H9 (cell line): ENCODE results near the gene MAD1L1. TPM values are rescaled to one million over a fixed set of nuclear protein-coding genes. Genes with fewer than 3 reads are reported as not detected.

ENCODE experiments used
- DNase-seq: peaks from one replicate; pipeline ENCODE4 v3.0.0-alpha.2; 2017
- H2AFZ ChIP-seq: one replicate; pipeline ENCODE4 v1.6.1; 2013; ENCODE audit warnings: mild to moderate bottlenecking, low read length, control low read depth, moderate library complexity
- H2AK5ac ChIP-seq: 2 replicates; pipeline ENCODE4 v1.6.1; 2013; ENCODE audit warnings: low read length, control low read depth, mixed read lengths; ENCODE audit not compliant: insufficient read length
- H2BK120ac ChIP-seq: one replicate; pipeline ENCODE4 v1.6.1; 2013; ENCODE audit warnings: low read depth, mild to moderate bottlenecking, low read length, control low read depth, inconsistent platforms; ENCODE audit not compliant: poor library complexity, severe bottlenecking
- H2BK12ac ChIP-seq: 2 replicates; pipeline ENCODE4 v1.6.1; 2013; ENCODE audit warnings: low read length, control low read depth, mixed read lengths, low read depth; ENCODE audit not compliant: insufficient read length
- H2BK15ac ChIP-seq: 2 replicates; pipeline ENCODE4 v1.6.1; 2013; ENCODE audit warnings: low read depth, low read length, control low read depth
- H2BK20ac ChIP-seq: one replicate; pipeline ENCODE4 v1.6.1; 2013; ENCODE audit warnings: low read depth, mild to moderate bottlenecking, low read length, control low read depth, inconsistent platforms; ENCODE audit not compliant: poor library complexity, severe bottlenecking
- H2BK5ac ChIP-seq: 2 replicates; pipeline ENCODE4 v1.6.1; 2013; ENCODE audit warnings: low read length, control low read depth, mixed read lengths; ENCODE audit not compliant: insufficient read length
- H3K14ac ChIP-seq: 2 replicates; pipeline ENCODE4 v1.6.1; 2013; ENCODE audit warnings: low read length, control low read depth; ENCODE audit not compliant: insufficient read depth
- H3K18ac ChIP-seq: 2 replicates; pipeline ENCODE4 v1.6.1; 2013; ENCODE audit warnings: low read depth, mild to moderate bottlenecking, mixed read lengths, low read length, control low read depth; ENCODE audit not compliant: insufficient read length
- H3K23ac ChIP-seq: 2 replicates; pipeline ENCODE4 v1.6.1; 2013; ENCODE audit warnings: low read length, control low read depth, mixed read lengths, low read depth; ENCODE audit not compliant: insufficient read length
- H3K23me2 ChIP-seq: 2 replicates; pipeline ENCODE4 v1.6.1; 2013; ENCODE audit warnings: low read depth, mild to moderate bottlenecking, mixed read lengths, low read length, control low read depth; ENCODE audit not compliant: insufficient read length, poor library complexity, severe bottlenecking
- H3K27ac ChIP-seq: 2 replicates; pipeline ENCODE4 v1.5.1; 2013; ENCODE audit warnings: low read length, control low read depth, mixed read lengths, low read depth; ENCODE audit not compliant: insufficient read length
- H3K27me3 ChIP-seq: 2 replicates; pipeline ENCODE4 v1.6.1; 2013; ENCODE audit warnings: low read length, control low read depth, inconsistent platforms; ENCODE audit not compliant: insufficient read depth
- H3K4ac ChIP-seq: 2 replicates; pipeline ENCODE4 v1.6.1; 2013; ENCODE audit warnings: low read depth, mild to moderate bottlenecking, control low read depth, inconsistent platforms, low read length, moderate library complexity
- H3K4me1 ChIP-seq: 2 replicates; pipeline ENCODE4 v1.6.1; 2013; ENCODE audit warnings: low read length, control low read depth, inconsistent platforms; ENCODE audit not compliant: insufficient read depth
- H3K4me2 ChIP-seq: 2 replicates; pipeline ENCODE4 v1.6.1; 2013; ENCODE audit warnings: low read length, control low read depth, mixed read lengths; ENCODE audit not compliant: insufficient read length, insufficient read depth
- H3K56ac ChIP-seq: 2 replicates; pipeline ENCODE4 v1.6.1; 2013; ENCODE audit warnings: low read depth, mild to moderate bottlenecking, mixed read lengths, low read length, control low read depth; ENCODE audit not compliant: insufficient read length
- H3K79me1 ChIP-seq: 2 replicates; pipeline ENCODE4 v1.6.1; 2013; ENCODE audit warnings: low read depth, mild to moderate bottlenecking, moderate library complexity, low read length, control low read depth, inconsistent platforms; ENCODE audit not compliant: insufficient read depth, poor library complexity, severe bottlenecking
- H3K79me2 ChIP-seq: 2 replicates; pipeline ENCODE4 v1.6.1; 2013; ENCODE audit warnings: low read length, control low read depth, inconsistent platforms; ENCODE audit not compliant: insufficient read depth
- H3K9ac ChIP-seq: 2 replicates; pipeline ENCODE4 v1.6.1; 2013; ENCODE audit warnings: low read length, control low read depth, mixed read lengths; ENCODE audit not compliant: insufficient read length; ENCODE audit errors: extremely low read depth
- H3K9me3 ChIP-seq: one replicate; pipeline ENCODE4 v1.6.1; 2013; ENCODE audit warnings: low read depth, low read length, inconsistent platforms; ENCODE audit not compliant: control insufficient read depth
- H3T11ph ChIP-seq: one replicate; pipeline ENCODE4 v1.6.1; 2013; ENCODE audit warnings: mild to moderate bottlenecking, low read length, control low read depth, inconsistent platforms
- H4K20me1 ChIP-seq: one replicate; pipeline ENCODE4 v1.6.1; 2013; ENCODE audit not compliant: control insufficient read depth, insufficient read length, insufficient read depth
- H4K5ac ChIP-seq: 2 replicates; pipeline ENCODE4 v1.6.1; 2013; ENCODE audit warnings: low read depth, mild to moderate bottlenecking, mixed read lengths, low read length, control low read depth; ENCODE audit not compliant: insufficient read length
- H4K8ac ChIP-seq: replicated peaks from 2 replicates; pipeline ENCODE4 v1.6.1; 2013; ENCODE audit warnings: low read length, control low read depth, mixed read lengths, low read depth; ENCODE audit not compliant: insufficient read length
- H4K91ac ChIP-seq: 2 replicates; pipeline ENCODE4 v1.6.1; 2013; ENCODE audit warnings: low read depth, mild to moderate bottlenecking, moderate library complexity, mixed read lengths, low read length, control low read depth; ENCODE audit not compliant: insufficient read length
- H3K27ac Mint-ChIP-seq, 3 experiments: 2 replicates in 2 of 3; 3 replicates in 1 of 3; pipeline ENCODE4 v1.8.0; 2020 to 2021; ENCODE audit warnings: mixed read lengths in 3 of 3, mild to moderate bottlenecking in 1 of 3, moderate library complexity in 1 of 3
- H3K27me3 Mint-ChIP-seq: 2 replicates; pipeline ENCODE4 v1.8.0; 2021; ENCODE audit warnings: low read depth, mild to moderate bottlenecking, moderate library complexity, mixed read lengths
- H3K36me3 Mint-ChIP-seq, 3 experiments: 2 replicates in 2 of 3; 3 replicates in 1 of 3; pipeline ENCODE4 v1.8.0; 2020 to 2021; ENCODE audit warnings: low read depth in 3 of 3, mixed read lengths in 3 of 3; ENCODE audit not compliant: insufficient read depth in 1 of 3
- H3K4me1 Mint-ChIP-seq, 2 experiments: 2 replicates each; pipeline ENCODE4 v1.8.0; 2020; ENCODE audit warnings: mixed read lengths in 2 of 2
- H3K4me3 Mint-ChIP-seq, 2 experiments: 2 replicates in 1 of 2; 3 replicates in 1 of 2; pipeline ENCODE4 v1.8.0; 2020 to 2021; ENCODE audit warnings: mild to moderate bottlenecking in 2 of 2, mixed read lengths in 2 of 2, moderate library complexity in 1 of 2
- H3K9me3 Mint-ChIP-seq, 2 experiments: 2 replicates in 1 of 2; 3 replicates in 1 of 2; pipeline ENCODE4 v1.8.0; 2020; ENCODE audit warnings: mild to moderate bottlenecking in 2 of 2, mixed read lengths in 2 of 2, moderate library complexity in 1 of 2
- CTCF ChIP-seq: fragments of 200-600 bp; sonication (generic); conservative IDR thresholded peaks from 3 replicates; pipeline ENCODE4 v1.8.0; 2021; ENCODE audit warnings: antibody characterized with exemption, mild to moderate bottlenecking
- WGBS: extraction: QIAGEN DNeasy Blood & Tissue Kit; methylation state at CpG from one replicate; pipeline ENCODE4 v1.1.7; 2013; ENCODE audit warnings: missing lambda C conversion rate, low lambda C conversion rate, mixed read lengths; ENCODE audit not compliant: insufficient read length; ENCODE audit errors: extremely low coverage; 5-methylcytosine and 5-hydroxymethylcytosine counted together
- total RNA-seq: library from RNA; stranded (reverse); gene quantifications from 2 replicates; pipeline ENCODE4 v1.2.1, GENCODE V29; 2021

The MAD1L1 gene
- total RNA-seq, 1 experiment from 2014 or later = 39.0 TPM

- no peak overlapping the region for H3K9ac ChIP-seq
- no peak overlapping the region for H3K14ac ChIP-seq
- no CpG with 5 or more reads among the region's 16 CpGs for WGBS
- no peak for DNase-seq
- no peak overlapping the region for H2AK5ac ChIP-seq
- H2BK12ac ChIP-seq = no peak overlapping the region
- no peak overlapping the region for H2BK20ac ChIP-seq
- H3K4ac ChIP-seq = no peak overlapping the region
- H3K79me1 ChIP-seq = no peaks in the 10 kb centered on the region
- no peak overlapping the region for H4K8ac ChIP-seq
- no peaks in the 10 kb centered on the region for H4K20me1 ChIP-seq
- no peak overlapping the region for H3K18ac ChIP-seq
- no peak overlapping the region for H2BK15ac ChIP-seq
- no peak overlapping the region for H4K5ac ChIP-seq
- no peak overlapping the region for H3T11ph ChIP-seq
- no peak overlapping the region for H3K27ac ChIP-seq
- Mint-ChIP-seq H3K36me3 (no peaks in the 10 kb centered on the region; a peak in 1 of 7 replicates), H3K9me3 (no peaks in the 10 kb centered on the region), H3K27me3 (no peaks in the 10 kb centered on the region; the same call in none of the 2 replicates), H3K4me3 (no peak overlapping the region; a peak in 1 of 5 replicates), H3K4me1 (peaks cover 2 to 6% of the 10 kb centered on the region in 2 experiments; a peak in 3 of 4 replicates), H3K27ac (no peak overlapping the region; a peak in 1 of 7 replicates)
- no peaks in the 10 kb centered on the region for H3K23me2 ChIP-seq
- no peak overlapping the region for H3K4me2 ChIP-seq
- no peak for TF ChIP-seq CTCF
- no peaks in the 10 kb centered on the region for H3K27me3 ChIP-seq
- no peak overlapping the region for H2AFZ ChIP-seq
- no peak overlapping the region for H4K91ac ChIP-seq
- H3K4me1 ChIP-seq = no peaks in the 10 kb centered on the region
- no peak overlapping the region for H2BK120ac ChIP-seq
- H3K23ac ChIP-seq = no peak overlapping the region
- no peak overlapping the region for H3K56ac ChIP-seq
- H3K79me2 ChIP-seq = no peaks in the 10 kb centered on the region
- no peaks in the 10 kb centered on the region for H3K9me3 ChIP-seq
- H2BK5ac ChIP-seq = no peak overlapping the region
These were observed 422.2 kb downstream of the MAD1L1 start for GRCh38 chr7:1810521-1810920.
